COLO668 (cell line): Measurements from ENCODE around the gene ARHGEF10L.
A peak's percentile ranks its signal among the peaks of the same experiment; 100 is the strongest.

Experiments used
- DNase-seq: peaks from one replicate; lab custom pipeline; 2025; ENCODE audit not compliant: unreplicated experiment; lab: John Stamatoyannopoulos, UW

The ARHGEF10L gene

GRCh38 chr1:17545356-17545755, 5.9 kb downstream of the ARHGEF10L start:
- DNase-seq, result no peak

GRCh38 chr1:17546946-17547670, 7.6 kb downstream of the ARHGEF10L start:
- no peak for DNase-seq

GRCh38 chr1:17549384-17549783, 9.9 kb downstream of the ARHGEF10L start:
- DNase-seq, result no peak

GRCh38 chr1:17550729-17551584, 11.5 kb downstream of the ARHGEF10L start:
- DNase-seq, result peak; percentile 95

- peak; percentile 91 for DNase-seq
These were observed 12.3 kb downstream of the ARHGEF10L start for GRCh38 chr1:17551755-17552234.

- DNase-seq, result no peak
These were observed 14.6 kb downstream of the ARHGEF10L start for GRCh38 chr1:17553975-17554700.

GRCh38 chr1:17554954-17555353, 15.5 kb downstream of the ARHGEF10L start:
- no peak for DNase-seq

- DNase-seq, result no peak
These were observed 18.5 kb downstream of the ARHGEF10L start for GRCh38 chr1:17557986-17558385.

- no peak for DNase-seq
These were observed 19.0 kb downstream of the ARHGEF10L start for GRCh38 chr1:17558541-17558940.

GRCh38 chr1:17558954-17559614, 19.6 kb downstream of the ARHGEF10L start:
- DNase-seq, result no peak

GRCh38 chr1:17559615-17560419, 20.3 kb downstream of the ARHGEF10L start:
- DNase-seq, result peak; percentile 30

- DNase-seq, result no peak
These were observed 21.7 kb downstream of the ARHGEF10L start for GRCh38 chr1:17561247-17561548.

- no peak for DNase-seq
These were observed 22.1 kb downstream of the ARHGEF10L start for GRCh38 chr1:17561561-17561985.

- DNase-seq, result no peak
These were observed 22.9 kb downstream of the ARHGEF10L start for GRCh38 chr1:17562375-17562774.

GRCh38 chr1:17563494-17564281, 24.2 kb downstream of the ARHGEF10L start:
- DNase-seq, result no peak

- DNase-seq, result no peak
These were observed 25.2 kb downstream of the ARHGEF10L start for GRCh38 chr1:17564458-17565393.

- no peak for DNase-seq
These were observed 26.2 kb downstream of the ARHGEF10L start for GRCh38 chr1:17565461-17566252.

GRCh38 chr1:17566417-17566816, 26.9 kb downstream of the ARHGEF10L start:
- DNase-seq, result no peak
